Adrenal gland (tissue), 12 donors: Measurements from ENCODE around the gene RPS27. TPM values are rescaled to one million over a fixed set of nuclear protein-coding genes. Genes with fewer than 3 reads are reported as not detected.

Experiments used
- DNase-seq, 7 donors: peaks; one replicate each; pipeline ENCODE4 v3.0.0-alpha.2; 2019 to 2020
- H3K27ac ChIP-seq, 5 donors: fragments of 200-600 bp; sonication (generic) in 4 of 5; 1 replicate in 3 of 5; 2 replicates in 2 of 5; pipeline versions ENCODE4 v1.5.1 to v1.8.0; 2016 to 2020; ENCODE audit warnings: mild to moderate bottlenecking in 1 of 5
- H3K27me3 ChIP-seq: fragments of 200-600 bp; 2 replicates; pipeline ENCODE4 v1.8.0; 2021
- H3K36me3 ChIP-seq, 2 donors: fragments of 200-600 bp; replicated peaks in 1 of 2; 1 replicate in 1 of 2; 2 replicates in 1 of 2; pipeline versions ENCODE4 v1.5.1 to v1.8.0; 2018 to 2022
- H3K4me1 ChIP-seq, 2 donors: fragments of 200-600 bp; replicated peaks in 1 of 2; 1 replicate in 1 of 2; 2 replicates in 1 of 2; pipeline versions ENCODE4 v1.5.1 to v1.8.0; 2018 to 2021
- H3K4me3 ChIP-seq, 4 donors: fragments of 200-600 bp; sonication (generic) in 3 of 4; one replicate each; pipeline ENCODE4 v1.5.1; 2016 to 2018
- H3K9me3 ChIP-seq, 3 donors: fragments of 200-600 bp; sonication (generic) in 1 of 3; replicated peaks in 1 of 3; 1 replicate in 2 of 3; 2 replicates in 1 of 3; pipeline versions ENCODE4 v1.5.1 to v1.8.0; 2016 to 2021
- CTCF ChIP-seq, 6 experiments: fragments of 450-650 bp in 4 of 6; fragments of 200-600 bp in 2 of 6; sonication (generic) in 1 of 6; IDR thresholded peaks; 1 replicate in 5 of 6; 2 replicates in 1 of 6; pipeline versions ENCODE4 v1.5.1 to v1.8.0; 2016 to 2021; ENCODE audit warnings: antibody characterized with exemption in 6 of 6, mild to moderate bottlenecking in 2 of 6, moderate library complexity in 1 of 6
- POLR2A ChIP-seq, 2 donors: fragments of 450-650 bp; IDR thresholded peaks; one replicate each; pipeline ENCODE4 v1.6.1; 2017; ENCODE audit warnings: antibody characterized with exemption in 2 of 2, mild to moderate bottlenecking in 2 of 2, moderate library complexity in 1 of 2
- WGBS, 4 donors: extraction: QIAGEN DNeasy Blood & Tissue Kit in 2 of 4; methylation state at CpG; one replicate each; pipeline versions ENCODE4 v1.1.5 to v1.1.7; 2013 to 2017; 5-methylcytosine and 5-hydroxymethylcytosine counted together
- intact Hi-C, 2 donors: fragments of 100-400 bp; cut with DNase I; formaldehyde crosslinking; loops; one replicate each; pipeline versions ENCODE4 v1.14.1 to v1.15.0; 2022 to 2023
- polyA plus RNA-seq, 3 donors: library from polyadenylated mRNA; stranded (reverse); fragments of 200-250 nt in 2 of 3; fragments of 350-450 nt in 1 of 3; fragmentation: Illumina TruSeq in 1 of 3; extraction: RNeasy Lipid Tissue Mini Kit (QIAGEN cat#74804) in 1 of 3; gene quantifications; one replicate each; pipeline ENCODE4 v1.2.3, GENCODE V29; 2013 to 2014
- total RNA-seq, 9 donors: library from RNA; depleted of rRNA in 4 of 9; stranded (reverse); fragments of >200 nt in 4 of 9; fragments of 120-200 nt in 1 of 9; fragmentation: NEBNext Ultra II Directional in 1 of 9; extraction: Animal tissue kit (Norgen Biotek cat#: 25700) in 1 of 9; gene quantifications; one replicate each; pipeline versions ENCODE4 v1.1.0 to v1.2.4, GENCODE V29; 2013 to 2023
- donor health status: healthy with polysubstance abuse.
- donor health status: Bipolar disorder and iron deficiency.
- donor health status: DM: yes; HTN: yes; CAD: no.
- donor health status: DM: no; HTN: no; CAD: no.
- donor health status: DM: no; HTN: no; CAD: no.
- donor health status: DM: yes; HTN: yes; CAD: no.

RPS27 gene
- total and polyA plus RNA-seq, 12 donors, result 943 to 6,436 (median 1,761) TPM

DNA sequence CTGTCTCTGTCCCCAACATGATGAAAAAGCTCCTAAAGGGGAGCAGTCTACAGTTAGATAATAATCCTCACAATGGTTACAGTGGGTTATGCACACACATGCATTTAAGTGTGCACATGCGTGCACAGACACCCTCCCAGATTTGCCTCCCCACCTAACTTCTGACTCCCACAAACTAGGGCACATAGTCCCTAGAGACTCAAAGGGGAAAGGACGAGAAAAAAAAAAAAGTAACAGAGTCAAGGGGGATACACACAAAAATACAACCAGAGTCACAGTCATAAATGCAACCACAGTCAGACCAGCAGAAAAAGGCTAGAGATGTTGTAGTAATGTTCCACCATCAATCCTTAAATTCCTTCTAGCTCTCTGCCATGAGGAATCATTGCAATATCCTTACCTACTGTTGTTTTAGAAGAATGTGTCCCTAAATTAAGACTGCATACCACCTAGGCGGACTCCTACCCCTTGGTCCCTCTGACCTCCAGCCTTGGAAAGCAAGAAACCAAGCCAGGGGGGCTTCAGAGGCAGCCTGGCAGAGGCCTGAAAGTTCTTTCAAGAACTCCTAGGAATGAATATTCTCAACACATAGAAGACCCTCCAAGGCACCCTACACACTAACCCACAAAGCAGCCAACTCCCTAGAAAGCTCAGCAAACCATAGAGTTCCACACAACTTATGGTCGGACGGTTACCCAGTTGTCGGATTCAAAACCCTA, 33.4 kb upstream of the RPS27 start:
- no peak for DNase-seq
- Histone ChIP-seq H3K27me3 (no peaks in the 10 kb centered on the region), H3K4me3 (peak overlapping the region in 3 of 4 donors; percentile 64 to 85 (median 81)), H3K9me3 (no peaks in the 10 kb centered on the region), H3K27ac (peak overlapping the region in 4 of 5 donors; percentile 82 to 93 (median 87)), H3K36me3 (peaks cover 0 to 34% of the 10 kb centered on the region in 2 donors), H3K4me1 (peaks cover 23 to 50% of the 10 kb centered on the region in 2 donors)
- no peak for TF ChIP-seq POLR2A (IDR thresholded peaks at IDR 0.05)
- TF ChIP-seq CTCF (IDR thresholded peaks at IDR 0.05), result no peak
- intact Hi-C loops, result no loop called here
- WGBS, 4 donors, result 24 to 38% (median 34%) methylated on average over 6 of the region's 6 CpGs

GRCh38 chr1:153957744-153958110, 32.8 kb upstream of the RPS27 start:
- no peaks in the 10 kb centered on the region for H3K9me3 ChIP-seq
- H3K27ac ChIP-seq, result peak overlapping the region; percentile 78 to 93 (median 82)
- H3K4me1 ChIP-seq, result peaks cover 28 to 53% of the 10 kb centered on the region in 2 donors
- TF ChIP-seq POLR2A (IDR thresholded peaks at IDR 0.05), result no peak
- TF ChIP-seq CTCF (IDR thresholded peaks at IDR 0.05), result no peak
- 0 to 3% (median 1%) methylated on average over 10 to 13 of the region's 13 CpGs for WGBS, 4 donors
- no peaks in the 10 kb centered on the region for H3K27me3 ChIP-seq
- intact Hi-C loops, result no loop called here
- H3K4me3 ChIP-seq, result peak overlapping the region; percentile 64 to 85 (median 74)
- no peak for DNase-seq
- peaks cover 0 to 28% of the 10 kb centered on the region in 2 donors for H3K36me3 ChIP-seq

DNA sequence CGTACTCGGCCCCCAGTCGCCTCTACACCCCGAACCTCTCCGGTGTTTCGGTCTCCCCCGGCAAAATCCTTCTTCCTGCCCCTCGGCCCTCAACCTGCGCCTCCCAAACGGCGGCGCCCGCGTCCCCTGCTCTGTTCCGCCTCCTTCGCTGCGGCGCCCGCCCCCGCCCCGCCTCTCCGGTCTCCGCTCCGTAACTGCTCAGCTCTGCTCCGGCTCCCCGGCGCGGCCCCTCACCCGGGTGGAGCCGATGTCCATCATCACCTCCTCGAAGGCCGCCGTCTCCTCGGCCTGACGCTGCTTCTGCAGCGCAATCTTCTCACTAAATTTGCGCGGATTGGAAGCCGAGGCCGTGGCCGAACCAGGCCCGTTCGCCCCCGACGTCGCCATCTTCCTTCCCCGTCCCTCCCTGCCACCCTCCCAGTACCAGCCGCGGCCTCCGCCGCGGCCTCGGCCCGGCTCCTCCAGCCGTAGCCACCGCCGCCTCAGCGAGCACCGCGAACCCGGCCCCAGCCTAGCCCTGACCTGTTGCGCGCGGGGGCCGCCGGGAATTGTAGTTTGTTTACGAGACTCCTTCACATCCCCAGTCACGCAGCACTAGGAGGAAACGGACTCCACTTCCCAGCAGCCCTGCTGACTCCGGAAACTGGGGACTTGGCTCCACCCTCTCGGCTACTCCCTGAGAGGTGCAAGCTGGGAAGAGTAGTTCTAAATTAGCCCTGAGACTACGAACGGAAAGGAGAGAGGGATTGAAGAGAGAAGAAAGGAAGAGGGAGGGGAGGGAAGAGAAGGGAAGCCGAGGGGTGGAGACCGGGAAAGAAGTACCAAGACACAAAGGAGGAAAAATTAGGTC, 32.2 kb upstream of the RPS27 start, which contains the start of gene CRTC2:
Gene CRTC2 (minus strand): TSS at position 502 of the 850 bp plus-strand sequence. CDS start 115 bp downstream, at position 387.
- Histone ChIP-seq H3K4me3 (peak within 1 kb of the TSS; percentile 66 to 92 (median 83)), H3K36me3 (peaks cover 0 to 22% of the 10 kb centered on the region in 2 donors), H3K27me3 (no peaks in the 10 kb centered on the region), H3K4me1 (peaks cover 28 to 53% of the 10 kb centered on the region in 2 donors), H3K9me3 (no peaks in the 10 kb centered on the region), H3K27ac (peak within 1 kb of the TSS; percentile 78 to 93 (median 82))
- 0 to 1% (median 1%) methylated on average over 36 to 74 of the region's 75 CpGs for WGBS, 4 donors
- peak; percentile 98 to 100 (median 99) for DNase-seq
- TF ChIP-seq POLR2A (IDR thresholded peaks at IDR 0.05) (peak; percentile 45 to 79), CTCF (IDR thresholded peaks at IDR 0.05) (no peak)
- intact Hi-C loops, result no loop called here

GRCh38 chr1:153958961-153959260, 31.7 kb upstream of the RPS27 start:
- WGBS, 4 donors, result 16 to 22% (median 20%) methylated on average over 4 of the region's 4 CpGs
- DNase-seq, result peak in 1 of 7 donors; percentile 48
- Histone ChIP-seq H3K4me1 (peaks cover 31 to 55% of the 10 kb centered on the region in 2 donors), H3K4me3 (peak overlapping the region in 1 of 4 donors; percentile 81), H3K27me3 (no peaks in the 10 kb centered on the region), H3K36me3 (peaks cover 0 to 18% of the 10 kb centered on the region in 2 donors), H3K27ac (peak overlapping the region in 3 of 5 donors; percentile 46 to 92 (median 58)), H3K9me3 (no peaks in the 10 kb centered on the region)
- no peak for TF ChIP-seq POLR2A (IDR thresholded peaks at IDR 0.05)
- no peak for TF ChIP-seq CTCF (IDR thresholded peaks at IDR 0.05)
- intact Hi-C loops, result no loop called here
